GM21381 (cell line): ENCODE data around the gene GPR6.

Experiments
- ATAC-seq: cut with Tn5 transposase; IDR thresholded peaks from one replicate; pipeline ENCODE4 v1.9.1; 2021; ENCODE audit warnings: mild to moderate bottlenecking, moderate library complexity; ENCODE audit not compliant: unreplicated experiment

GPR6 gene

GRCh38 chr6:109998159-109998785 is 20.2 kb downstream of the GPR6 start:
- ATAC-seq: no peak

- ATAC-seq: no peak
Observed at GRCh38 chr6:109999740-110000139, 21.6 kb downstream of the GPR6 start.

GRCh38 chr6:110002676-110003075 is 24.6 kb downstream of the GPR6 start:
- ATAC-seq: no peak

- ATAC-seq: no peak
Observed at GRCh38 chr6:110013386-110013785, 35.3 kb downstream of the GPR6 start.

- no peak for ATAC-seq
Observed at GRCh38 chr6:110015206-110015605, 37.1 kb downstream of the GPR6 start.

- ATAC-seq: no peak
Observed at GRCh38 chr6:110017306-110017705, 39.2 kb downstream of the GPR6 start.

- no peak for ATAC-seq
Observed at GRCh38 chr6:110017946-110018345, 39.8 kb downstream of the GPR6 start.

- ATAC-seq: no peak
Observed at GRCh38 chr6:110018486-110018885, 40.4 kb downstream of the GPR6 start.

GRCh38 chr6:110020888-110021287 is 42.8 kb downstream of the GPR6 start:
- no peak for ATAC-seq

GRCh38 chr6:110029144-110029543 is 51.0 kb downstream of the GPR6 start:
- no peak for ATAC-seq
